GM06990 (cell line): ENCODE measurements around the gene HDHD2.
"Not testable (repeated sequence)": the region's sequence is repeated elsewhere in the genome, so short reads cannot be mapped to it uniquely, and the experiment has no call there.

Experiments used
- DNase-seq: peaks from one replicate; pipeline ENCODE4 v3.0.0-alpha.2; 2011; ENCODE audit not compliant: insufficient read length; ENCODE audit errors: extremely low read depth
- H3K27me3 ChIP-seq: replicated peaks from 2 replicates; pipeline ENCODE4 v1.6.0; 2011; ENCODE audit warnings: low read length; ENCODE audit not compliant: control insufficient read depth, insufficient read depth
- H3K36me3 ChIP-seq: 2 replicates; pipeline ENCODE4 v1.5.1; 2011; ENCODE audit warnings: low read length; ENCODE audit not compliant: control insufficient read depth, insufficient read depth
- H3K4me3 ChIP-seq: replicated peaks from 2 replicates; pipeline ENCODE4 v1.5.1; 2011; ENCODE audit warnings: low read depth, mild to moderate bottlenecking, control low read depth, low read length
- CTCF ChIP-seq: IDR thresholded peaks from 2 replicates; pipeline ENCODE4 v1.5.1; 2011; ENCODE audit warnings: low read length, control low read depth, mild to moderate bottlenecking, inconsistent platforms; ENCODE audit not compliant: insufficient read depth, poor library complexity, severe bottlenecking

HDHD2 gene

DNA sequence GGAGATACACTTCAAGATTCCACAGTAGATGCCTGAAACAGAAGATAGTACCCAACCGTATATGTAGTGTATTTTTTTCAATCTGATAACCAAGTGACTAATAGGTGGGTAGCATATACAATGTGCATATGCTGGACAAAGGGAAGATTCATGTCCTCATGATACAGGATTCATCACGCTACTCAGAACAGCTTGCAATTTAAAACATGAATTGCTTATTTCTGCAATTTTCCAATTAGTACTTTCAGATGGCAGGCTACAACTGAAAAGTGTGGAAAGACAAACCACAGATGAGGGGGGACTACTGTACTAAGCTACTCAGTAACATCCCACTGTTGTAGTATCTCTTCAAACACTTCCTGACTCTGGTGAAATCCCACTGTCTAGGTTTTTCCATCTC is 22.2 kb upstream of the HDHD2 start:
- no peak for DNase-seq
- TF ChIP-seq CTCF = no peak
- Histone ChIP-seq H3K4me3 (no peak overlapping the region), H3K36me3 (no peaks in the 10 kb centered on the region), H3K27me3 (no peaks in the 10 kb centered on the region)

DNA sequence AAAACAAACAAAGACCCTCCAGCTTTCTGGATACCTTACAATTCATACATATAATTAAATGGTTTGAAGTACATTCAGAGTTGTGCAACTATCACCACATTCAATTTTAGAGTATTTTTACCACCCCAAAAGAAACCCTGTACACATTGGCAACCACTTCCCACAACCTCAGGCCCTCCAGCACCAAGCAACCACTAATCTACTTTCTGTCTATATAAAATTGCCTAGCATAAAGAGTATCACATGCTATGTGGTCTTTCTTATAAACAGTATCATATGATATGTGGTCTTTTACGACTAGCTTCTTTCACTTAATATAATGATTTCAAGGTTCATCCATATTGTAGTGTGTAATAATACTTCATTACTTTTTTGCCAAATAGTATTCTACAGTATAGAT is 18.6 kb upstream of the HDHD2 start:
- no peak for TF ChIP-seq CTCF
- Histone ChIP-seq H3K36me3 (no peaks in the 10 kb centered on the region), H3K27me3 (no peaks in the 10 kb centered on the region), H3K4me3 (no peak overlapping the region)
- DNase-seq = no peak

GRCh38 chr18:47168509-47168908 is 18.2 kb upstream of the HDHD2 start:
- Histone ChIP-seq H3K4me3 (no peak overlapping the region), H3K27me3 (no peaks in the 10 kb centered on the region), H3K36me3 (no peaks in the 10 kb centered on the region)
- TF ChIP-seq CTCF = no peak
- no peak for DNase-seq

GRCh38 chr18:47166294-47166693 is 16.0 kb upstream of the HDHD2 start:
- Histone ChIP-seq H3K4me3 (no peak overlapping the region), H3K36me3 (no peaks in the 10 kb centered on the region), H3K27me3 (no peaks in the 10 kb centered on the region)
- no peak for DNase-seq
- TF ChIP-seq CTCF = no peak

DNA sequence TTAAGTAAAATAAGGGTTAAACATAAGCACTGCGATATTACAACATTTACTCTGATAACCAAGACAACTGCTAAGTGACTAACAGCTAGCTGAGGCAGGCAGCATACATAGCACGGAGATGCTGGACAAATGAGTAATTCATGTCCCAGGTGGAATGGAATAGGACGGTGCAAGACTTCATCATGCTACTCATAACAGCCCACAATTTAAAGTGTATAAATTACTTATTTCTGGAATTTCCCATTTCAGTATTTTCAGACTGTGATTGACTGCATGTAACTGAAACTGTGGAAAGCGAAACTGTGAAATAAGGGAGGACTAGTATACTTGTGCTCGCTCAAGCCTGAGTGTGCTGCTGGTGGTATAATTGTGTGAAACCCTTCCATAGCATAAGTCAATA is 12.9 kb upstream of the HDHD2 start:
- Histone ChIP-seq H3K4me3 (peak overlapping the region; percentile 18; the same call in 1 of the 2 replicates), H3K27me3 (no peaks in the 10 kb centered on the region), H3K36me3 (no peaks in the 10 kb centered on the region)
- no peak for TF ChIP-seq CTCF
- peak; percentile 58 for DNase-seq

DNA sequence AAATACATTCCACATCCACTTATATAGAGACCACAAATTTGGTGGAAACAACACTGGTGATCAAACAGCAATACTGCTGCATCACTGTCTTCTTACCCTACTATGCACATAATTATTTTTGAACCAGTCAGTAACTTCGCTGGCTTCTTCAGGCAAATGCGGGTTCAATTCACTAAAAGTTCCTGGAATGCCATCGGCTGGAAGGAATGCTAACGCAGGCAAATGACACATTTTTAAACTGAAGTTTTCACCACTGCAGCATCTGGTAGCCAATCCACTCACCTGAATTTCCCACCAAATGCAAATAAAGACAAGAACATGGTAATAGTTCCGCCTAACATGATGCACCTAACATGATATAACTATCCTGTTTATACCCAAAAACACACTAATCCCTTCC is 10.0 kb upstream of the HDHD2 start:
- no peak for TF ChIP-seq CTCF
- no peak for DNase-seq
- no peak overlapping the region for H3K4me3 ChIP-seq
- H3K27me3 ChIP-seq = no peaks in the 10 kb centered on the region
- no peaks in the 10 kb centered on the region for H3K36me3 ChIP-seq

DNA sequence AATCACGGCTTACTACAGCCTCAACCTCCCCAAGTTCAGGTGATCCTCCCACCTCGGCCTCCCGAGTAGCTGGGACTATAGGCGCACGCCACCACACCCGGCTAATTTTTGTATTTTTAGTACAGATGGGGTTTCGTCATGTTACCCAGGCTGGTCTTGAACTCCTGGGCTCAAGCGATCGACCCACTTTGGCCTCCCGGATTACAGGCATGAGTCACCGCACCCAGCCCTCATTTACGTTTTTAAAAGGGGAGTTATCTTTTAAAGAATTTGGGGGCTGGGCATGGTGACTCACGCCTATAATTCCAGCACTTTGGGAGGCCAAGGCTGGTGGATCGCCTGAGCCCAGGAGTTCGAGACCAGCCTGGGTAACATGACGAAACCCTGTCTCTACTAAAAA is 8.1 kb upstream of the HDHD2 start:
- not testable (repeated sequence) for DNase-seq, H3K4me3 ChIP-seq, H3K27me3 ChIP-seq, H3K36me3 ChIP-seq
